Neutrophil (primary cell): ENCODE data around the gene SLC19A2.
A peak's percentile ranks its signal among the peaks of the same experiment; 100 is the strongest.

ENCODE experiments used
- H3K27ac ChIP-seq: fragments of 200-600 bp; sonication (generic); 2 replicates; pipeline ENCODE4 v1.5.1; 2016; ENCODE audit warnings: mild to moderate bottlenecking, moderate library complexity
- H3K27me3 ChIP-seq: fragments of 200-600 bp; sonication (generic); 2 replicates; pipeline ENCODE4 v1.6.0; 2016; ENCODE audit warnings: mild to moderate bottlenecking
- H3K36me3 ChIP-seq: fragments of 200-600 bp; sonication (generic); 2 replicates; pipeline ENCODE4 v1.5.1; 2017
- H3K4me1 ChIP-seq, 2 experiments: fragments of 200-600 bp in 1 of 2; sonication (generic) in 1 of 2; 1 replicate in 1 of 2; 2 replicates in 1 of 2; pipeline versions ENCODE4 v1.5.1 to v1.6.1; 2013 to 2016; ENCODE audit warnings: low read depth in 1 of 2, low read length in 1 of 2, mild to moderate bottlenecking in 1 of 2, moderate library complexity in 1 of 2; ENCODE audit not compliant: control insufficient read depth in 1 of 2, insufficient read depth in 1 of 2
- H3K4me3 ChIP-seq, 2 experiments: fragments of 200-600 bp in 1 of 2; sonication (generic) in 1 of 2; 1 replicate in 1 of 2; 2 replicates in 1 of 2; pipeline ENCODE4 v1.5.1; 2013 to 2016; ENCODE audit warnings: low read depth in 1 of 2, low read length in 1 of 2, mild to moderate bottlenecking in 1 of 2, moderate library complexity in 1 of 2
- H3K9me3 ChIP-seq: fragments of 200-600 bp; sonication (generic); 2 replicates; pipeline ENCODE4 v1.5.1; 2016
- TF ChIP-seq, protein P1 (sequence below): fragments of 200-600 bp; sonication (generic); IDR thresholded peaks from 2 replicates; pipeline ENCODE4 v1.5.1; 2016; ENCODE audit warnings: antibody characterized with exemption

SLC19A2 gene

DNA sequence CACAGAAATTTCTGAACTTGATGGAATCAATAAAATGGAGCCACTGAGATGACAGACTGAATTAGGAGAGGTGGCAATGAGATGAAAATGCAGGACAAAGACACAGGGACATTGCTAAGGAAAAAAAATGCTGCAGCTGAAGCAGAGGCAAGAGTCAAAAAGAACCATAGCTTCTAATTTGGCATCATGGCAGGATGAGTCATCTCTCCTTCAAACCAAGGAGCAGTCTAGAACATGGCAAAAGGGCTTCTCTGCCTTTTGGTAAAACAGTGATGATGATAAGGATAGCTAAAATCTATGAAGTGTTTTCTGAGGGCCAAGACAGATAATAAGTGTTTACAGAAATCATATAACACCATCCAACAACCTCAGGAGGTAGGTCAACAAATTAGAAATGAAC lies 16.8 kb downstream of the SLC19A2 start:
- no peak overlapping the region for H3K27ac ChIP-seq
- peaks cover 0 to 5% of the 10 kb centered on the region in 2 experiments for H3K4me1 ChIP-seq
- H3K27me3 ChIP-seq, result no peaks in the 10 kb centered on the region
- H3K4me3 ChIP-seq, result no peak overlapping the region
- TF ChIP-seq, protein P1, sequence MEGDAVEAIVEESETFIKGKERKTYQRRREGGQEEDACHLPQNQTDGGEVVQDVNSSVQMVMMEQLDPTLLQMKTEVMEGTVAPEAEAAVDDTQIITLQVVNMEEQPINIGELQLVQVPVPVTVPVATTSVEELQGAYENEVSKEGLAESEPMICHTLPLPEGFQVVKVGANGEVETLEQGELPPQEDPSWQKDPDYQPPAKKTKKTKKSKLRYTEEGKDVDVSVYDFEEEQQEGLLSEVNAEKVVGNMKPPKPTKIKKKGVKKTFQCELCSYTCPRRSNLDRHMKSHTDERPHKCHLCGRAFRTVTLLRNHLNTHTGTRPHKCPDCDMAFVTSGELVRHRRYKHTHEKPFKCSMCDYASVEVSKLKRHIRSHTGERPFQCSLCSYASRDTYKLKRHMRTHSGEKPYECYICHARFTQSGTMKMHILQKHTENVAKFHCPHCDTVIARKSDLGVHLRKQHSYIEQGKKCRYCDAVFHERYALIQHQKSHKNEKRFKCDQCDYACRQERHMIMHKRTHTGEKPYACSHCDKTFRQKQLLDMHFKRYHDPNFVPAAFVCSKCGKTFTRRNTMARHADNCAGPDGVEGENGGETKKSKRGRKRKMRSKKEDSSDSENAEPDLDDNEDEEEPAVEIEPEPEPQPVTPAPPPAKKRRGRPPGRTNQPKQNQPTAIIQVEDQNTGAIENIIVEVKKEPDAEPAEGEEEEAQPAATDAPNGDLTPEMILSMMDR, result no peak
- H3K9me3 ChIP-seq, result no peaks in the 10 kb centered on the region
- H3K36me3 ChIP-seq, result peaks cover 8% of the 10 kb centered on the region

DNA sequence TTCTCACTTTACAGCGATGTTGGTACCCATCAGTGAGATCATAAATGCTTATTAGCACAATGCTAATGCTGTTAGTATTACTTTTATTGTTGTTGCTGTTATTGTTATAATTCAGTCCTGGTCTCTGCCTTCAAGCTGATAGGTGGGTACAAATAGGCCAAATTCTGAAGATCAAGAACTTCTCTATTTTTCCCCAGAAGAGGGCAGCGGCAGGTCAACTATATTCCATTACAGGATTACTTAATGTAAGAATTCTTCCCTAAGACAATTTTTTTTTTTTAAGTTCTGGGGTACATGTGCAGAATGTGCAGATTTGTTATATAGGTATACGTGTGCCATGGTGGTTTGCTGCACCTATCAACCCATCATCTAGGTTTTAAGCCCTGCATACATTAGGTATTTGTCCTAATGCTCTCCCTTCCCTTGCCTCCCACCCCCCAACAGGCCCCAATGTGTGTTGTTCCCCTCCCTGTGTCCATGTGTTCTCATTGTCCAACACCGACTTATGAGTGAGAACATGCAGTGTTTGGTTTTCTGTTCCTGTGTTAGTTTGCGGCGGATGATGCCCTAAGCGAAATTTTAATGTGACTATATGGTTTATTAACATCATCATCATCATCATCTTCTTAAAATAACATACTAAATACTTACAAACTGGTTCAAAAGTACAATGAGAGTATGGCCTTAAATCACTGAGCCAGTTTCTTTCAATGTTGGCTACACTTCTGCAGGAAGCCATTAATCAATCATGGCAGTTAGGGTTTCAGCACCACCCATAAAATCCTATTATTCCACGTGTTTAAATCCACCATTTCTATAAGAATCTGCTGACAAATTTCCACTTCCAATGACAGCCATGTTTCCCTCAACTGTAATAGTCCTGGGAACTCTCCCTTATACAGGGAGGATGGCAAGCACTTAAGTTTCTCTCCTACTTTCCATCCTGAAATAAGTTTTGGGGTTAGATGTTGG lies 19.2 kb downstream of the SLC19A2 start:
- Histone ChIP-seq H3K4me1 (peaks cover 3 to 6% of the 10 kb centered on the region in 2 experiments), H3K36me3 (peaks cover 8% of the 10 kb centered on the region), H3K9me3 (no peaks in the 10 kb centered on the region), H3K4me3 (no peak overlapping the region), H3K27ac (no peak overlapping the region), H3K27me3 (no peaks in the 10 kb centered on the region)
- TF ChIP-seq, protein P1, result no peak

DNA sequence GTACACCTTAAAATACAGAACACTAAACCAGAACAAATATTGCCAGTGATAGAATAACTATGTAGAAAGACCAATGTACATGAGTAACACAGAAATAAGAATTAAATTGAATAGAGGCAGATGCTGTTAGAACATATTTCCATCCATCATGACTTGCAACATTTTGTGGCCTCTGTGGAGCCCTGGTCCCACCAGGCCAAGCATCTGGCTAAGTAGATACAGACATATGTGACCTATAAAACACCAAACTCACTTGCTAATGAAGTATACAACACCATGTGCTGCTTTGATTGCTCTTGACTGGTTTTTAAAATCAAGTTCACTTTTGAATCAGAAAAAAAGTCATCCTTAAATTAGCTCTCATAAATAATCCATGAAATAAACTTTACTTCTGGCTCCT lies 20.5 kb downstream of the SLC19A2 start:
- Histone ChIP-seq H3K36me3 (peaks cover 8% of the 10 kb centered on the region), H3K4me3 (no peak overlapping the region), H3K27me3 (no peaks in the 10 kb centered on the region), H3K27ac (no peak overlapping the region), H3K9me3 (no peaks in the 10 kb centered on the region), H3K4me1 (peaks cover 15 to 19% of the 10 kb centered on the region in 2 experiments)
- TF ChIP-seq, protein P1, result no peak

DNA sequence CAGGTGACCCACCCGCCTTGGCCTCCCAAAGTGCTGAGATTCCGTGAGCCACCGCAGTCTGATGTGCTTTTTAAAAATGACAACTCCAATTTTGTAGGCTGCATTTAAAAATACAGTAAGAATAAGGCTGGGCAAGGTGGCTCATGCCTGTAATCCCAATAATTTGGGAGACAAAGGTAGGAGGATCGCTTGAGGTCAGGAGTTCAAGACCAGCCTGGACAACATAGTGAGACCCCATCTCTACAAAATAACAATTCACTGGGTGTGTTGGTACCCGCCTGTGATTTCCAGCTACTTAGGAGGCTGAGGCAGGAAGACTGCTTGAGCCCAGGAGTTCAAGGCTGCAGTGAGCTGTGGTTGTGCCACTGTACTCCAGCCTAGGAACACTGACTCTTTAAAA lies 23.4 kb downstream of the SLC19A2 start:
- TF ChIP-seq, protein P1, result no peak

DNA sequence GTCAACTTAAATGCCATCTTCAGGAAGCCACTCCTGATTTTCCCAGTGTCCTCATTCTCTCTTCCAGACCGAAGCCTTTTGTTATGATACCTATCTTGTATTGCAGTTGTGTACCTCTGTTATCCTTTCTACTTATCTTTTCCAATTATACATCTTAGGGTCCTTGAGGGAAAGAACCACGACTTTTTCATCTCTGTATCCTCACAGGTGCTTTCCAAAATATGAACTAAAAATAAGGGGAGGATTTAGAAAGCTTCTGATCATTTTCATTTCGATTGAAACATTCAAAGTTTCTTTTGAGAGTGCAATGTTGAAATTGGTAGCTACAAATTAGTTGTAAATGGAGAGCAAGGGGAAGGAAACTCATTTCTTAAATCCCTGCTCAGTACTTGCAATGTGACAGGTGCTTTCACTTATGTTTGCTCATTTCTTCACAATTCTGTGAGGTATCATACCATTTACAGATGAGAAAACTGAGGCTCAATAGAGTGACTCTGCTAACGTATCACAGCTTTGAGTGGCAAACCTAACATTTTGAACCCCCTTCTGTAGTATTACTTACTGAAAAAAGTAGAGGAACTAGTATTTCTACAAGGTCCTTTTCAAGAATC lies 24.2 kb downstream of the SLC19A2 start:
- no peaks in the 10 kb centered on the region for H3K27me3 ChIP-seq
- H3K36me3 ChIP-seq, result no peaks in the 10 kb centered on the region
- H3K9me3 ChIP-seq, result no peaks in the 10 kb centered on the region
- TF ChIP-seq, protein P1, result no peak
- H3K27ac ChIP-seq, result peak overlapping the region; percentile 89
- no peak overlapping the region for H3K4me3 ChIP-seq
- H3K4me1 ChIP-seq, result peaks cover 15 to 30% of the 10 kb centered on the region in 2 experiments

More for the DNA sequence above, 23.4 kb downstream of the SLC19A2 start:
- H3K27ac ChIP-seq, result no peak overlapping the region
- H3K4me1 ChIP-seq, result peaks cover 15 to 30% of the 10 kb centered on the region in 2 experiments
- no peak overlapping the region for H3K4me3 ChIP-seq
- peaks cover 5% of the 10 kb centered on the region for H3K36me3 ChIP-seq
- no peaks in the 10 kb centered on the region for H3K27me3 ChIP-seq
- no peaks in the 10 kb centered on the region for H3K9me3 ChIP-seq
